Hematopoietic multipotent progenitor cell treated with erythropoietin and hydrocortisone succinate and interleukin-3 and kit ligand, for 4 days (in vitro differentiated cells): Measurements from ENCODE around the gene CAPN7.

ENCODE experiments used
- DNase-seq: peaks from one replicate; pipeline ENCODE4 v3.0.0-alpha.2; 2015

The CAPN7 gene

GRCh38 chr3:15301761-15302160 is 95.7 kb downstream of the CAPN7 start:
- no peak for DNase-seq
